GM23338 (cell line): ENCODE measurements around the gene MCM9. TPM values are rescaled to one million over a fixed set of nuclear protein-coding genes. Genes with fewer than 3 reads are reported as not detected.

Source experiments
- ATAC-seq: fragments of 200-7000 bp; cut with Tn5 transposase; 3 replicates; pipeline ENCODE4 v1.9.1; 2020
- DNase-seq: peaks from one replicate; pipeline ENCODE4 v3.0.0-alpha.2; 2015; ENCODE audit warnings: low spot score
- H2AFZ ChIP-seq: fragments of 200-600 bp; sonication (generic); 2 replicates; pipeline ENCODE4 v1.8.0; 2016; ENCODE audit warnings: antibody characterized with exemption, mild to moderate bottlenecking, moderate library complexity
- H3F3A ChIP-seq: fragments of 200-600 bp; sonication (generic); replicated peaks from 2 replicates; pipeline ENCODE4 v1.8.0; 2017; ENCODE audit warnings: antibody characterized with exemption, mixed run types, low read depth
- H3K27ac ChIP-seq: fragments of 200-600 bp; sonication (generic); 2 replicates; pipeline ENCODE4 v1.6.1; 2016; ENCODE audit warnings: low read depth
- H3K27me3 ChIP-seq: fragments of 200-600 bp; sonication (generic); 2 replicates; pipeline ENCODE4 v1.8.0; 2016; ENCODE audit warnings: mild to moderate bottlenecking, mixed run types, moderate library complexity; ENCODE audit not compliant: insufficient read depth
- H3K36me3 ChIP-seq: fragments of 200-600 bp; sonication (generic); 2 replicates; pipeline ENCODE4 v1.8.0; 2016; ENCODE audit warnings: mild to moderate bottlenecking; ENCODE audit not compliant: insufficient read depth
- H3K4me1 ChIP-seq: fragments of 200-600 bp; sonication (generic); 2 replicates; pipeline ENCODE4 v1.8.0; 2016; ENCODE audit warnings: mild to moderate bottlenecking, moderate library complexity; ENCODE audit not compliant: insufficient read depth
- H3K4me2 ChIP-seq: fragments of 200-600 bp; sonication (generic); 2 replicates; pipeline ENCODE4 v1.7.1; 2017; ENCODE audit warnings: mixed run types
- H3K4me3 ChIP-seq: fragments of 200-600 bp; sonication (generic); 2 replicates; pipeline ENCODE4 v1.6.1; 2016; ENCODE audit warnings: mixed run types
- H3K79me2 ChIP-seq: fragments of 200-600 bp; sonication (generic); replicated peaks from 2 replicates; pipeline ENCODE4 v1.8.0; 2017; ENCODE audit warnings: mild to moderate bottlenecking; ENCODE audit not compliant: insufficient read depth
- H3K9me2 ChIP-seq: fragments of 200-600 bp; sonication (generic); 2 replicates; pipeline ENCODE4 v1.8.0; 2017; ENCODE audit not compliant: insufficient read depth
- H4K20me1 ChIP-seq: fragments of 200-600 bp; sonication (generic); replicated peaks from 2 replicates; pipeline ENCODE4 v1.8.0; 2017; ENCODE audit warnings: mild to moderate bottlenecking; ENCODE audit not compliant: insufficient read depth
- H3K27ac Mint-ChIP-seq: 2 replicates; pipeline ENCODE4 v1.8.0; 2020; ENCODE audit warnings: inconsistent platforms, mild to moderate bottlenecking, moderate library complexity, mixed read lengths
- H3K27me3 Mint-ChIP-seq: 3 replicates; pipeline ENCODE4 v1.8.0; 2022; ENCODE audit warnings: low read depth, mild to moderate bottlenecking, moderate library complexity, mixed read lengths, inconsistent platforms; ENCODE audit not compliant: insufficient read depth, poor library complexity
- H3K36me3 Mint-ChIP-seq: 3 replicates; pipeline ENCODE4 v1.8.0; 2021; ENCODE audit warnings: low read depth, mild to moderate bottlenecking, inconsistent platforms, moderate library complexity, mixed read lengths
- H3K4me1 Mint-ChIP-seq: 3 replicates; pipeline ENCODE4 v1.8.0; 2020; ENCODE audit warnings: mild to moderate bottlenecking, inconsistent platforms, mixed read lengths
- H3K4me3 Mint-ChIP-seq: 3 replicates; pipeline ENCODE4 v1.8.0; 2021; ENCODE audit warnings: moderate library complexity, mild to moderate bottlenecking, inconsistent platforms, mixed read lengths
- H3K9me3 Mint-ChIP-seq: 3 replicates; pipeline ENCODE4 v1.8.0; 2020; ENCODE audit warnings: moderate library complexity, mild to moderate bottlenecking, inconsistent platforms, mixed read lengths
- CREB1 ChIP-seq: fragments of 250-450 bp; sonication (Bioruptor Pico); IDR thresholded peaks from 2 replicates; pipeline ENCODE4 v1.5.0; 2020; ENCODE audit warnings: low read depth, mild to moderate bottlenecking, moderate library complexity
- JUNB ChIP-seq: IDR thresholded peaks from one replicate; pipeline ENCODE4 v1.6.1; 2016; ENCODE audit warnings: antibody characterized with exemption; ENCODE audit not compliant: unreplicated experiment
- NANOG ChIP-seq: IDR thresholded peaks from 2 replicates; pipeline ENCODE4 v1.6.1; 2016; ENCODE audit warnings: antibody characterized with exemption, borderline replicate concordance
- POLR2AphosphoS5 ChIP-seq: IDR thresholded peaks from 2 replicates; pipeline ENCODE4 v1.6.1; 2016; ENCODE audit warnings: antibody characterized with exemption, low read depth
- ZNF114 ChIP-seq: fragments of 250-450 bp; sonication (Bioruptor Pico); IDR thresholded peaks from 2 replicates; pipeline ENCODE4 v1.5.0; 2020; ENCODE audit warnings: mild to moderate bottlenecking, moderate library complexity
- ZNF331 ChIP-seq: fragments of 250-450 bp; sonication (Bioruptor Pico); IDR thresholded peaks from 2 replicates; pipeline ENCODE4 v1.5.0; 2020; ENCODE audit warnings: low read depth, mild to moderate bottlenecking, moderate library complexity
- polyA plus RNA-seq: library from polyadenylated mRNA; unstranded; fragments of >200 nt; fragmentation: Nextera tagmentation; extraction: Ambion mirVana; gene quantifications from 2 replicates; pipeline ENCODE4 v1.2.1, GENCODE V29; 2016
- total RNA-seq: library from RNA; depleted of rRNA; stranded (reverse); fragments of >200 nt; shearing (Covaris generic); gene quantifications from 2 replicates; pipeline ENCODE4 v1.2.3, GENCODE V29; 2014
- TF ChIP-seq, protein P1 (sequence below), 2 experiments: fragments of 200-600 bp in 1 of 2; sonication (generic) in 1 of 2; conservative IDR thresholded peaks; 2 replicates each; pipeline versions ENCODE4 v1.5.1 to v1.6.1; 2016 to 2017; ENCODE audit warnings: antibody characterized with exemption in 2 of 2, low read depth in 2 of 2, mild to moderate bottlenecking in 2 of 2, moderate library complexity in 1 of 2
- TF ChIP-seq, protein P2 (sequence below): IDR thresholded peaks from 2 replicates; pipeline ENCODE4 v1.6.1; 2016; ENCODE audit warnings: antibody characterized with exemption
- TF ChIP-seq, protein P3 (sequence below): IDR thresholded peaks from one replicate; pipeline ENCODE4 v1.6.1; 2018; ENCODE audit warnings: antibody characterized with exemption; ENCODE audit not compliant: unreplicated experiment

The MCM9 gene
- total and polyA plus RNA-seq, 2 experiments from 2014 or later = 14.9 to 16.6 TPM

DNA sequence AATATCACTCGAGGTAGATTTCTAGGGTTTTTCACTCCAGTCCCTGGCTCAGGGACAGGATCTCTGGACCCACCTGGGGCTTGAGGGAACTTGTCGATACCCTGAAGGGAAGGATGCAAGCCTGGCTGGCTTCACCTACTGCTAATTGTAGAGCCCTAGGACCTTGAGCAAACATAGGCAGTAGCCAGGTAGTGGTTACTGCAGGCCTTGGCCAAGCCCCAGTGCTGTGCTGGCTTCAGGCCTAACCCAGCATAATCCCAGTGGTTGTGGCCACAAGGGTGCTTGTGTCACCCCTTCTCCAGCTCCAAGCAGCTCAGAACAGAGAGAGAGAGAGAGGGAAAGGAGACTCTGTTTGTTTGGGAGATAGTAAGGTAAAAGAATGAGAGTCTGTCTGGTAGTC, 5.8 kb upstream of the MCM9 start (continued):
- TF ChIP-seq, protein P1, sequence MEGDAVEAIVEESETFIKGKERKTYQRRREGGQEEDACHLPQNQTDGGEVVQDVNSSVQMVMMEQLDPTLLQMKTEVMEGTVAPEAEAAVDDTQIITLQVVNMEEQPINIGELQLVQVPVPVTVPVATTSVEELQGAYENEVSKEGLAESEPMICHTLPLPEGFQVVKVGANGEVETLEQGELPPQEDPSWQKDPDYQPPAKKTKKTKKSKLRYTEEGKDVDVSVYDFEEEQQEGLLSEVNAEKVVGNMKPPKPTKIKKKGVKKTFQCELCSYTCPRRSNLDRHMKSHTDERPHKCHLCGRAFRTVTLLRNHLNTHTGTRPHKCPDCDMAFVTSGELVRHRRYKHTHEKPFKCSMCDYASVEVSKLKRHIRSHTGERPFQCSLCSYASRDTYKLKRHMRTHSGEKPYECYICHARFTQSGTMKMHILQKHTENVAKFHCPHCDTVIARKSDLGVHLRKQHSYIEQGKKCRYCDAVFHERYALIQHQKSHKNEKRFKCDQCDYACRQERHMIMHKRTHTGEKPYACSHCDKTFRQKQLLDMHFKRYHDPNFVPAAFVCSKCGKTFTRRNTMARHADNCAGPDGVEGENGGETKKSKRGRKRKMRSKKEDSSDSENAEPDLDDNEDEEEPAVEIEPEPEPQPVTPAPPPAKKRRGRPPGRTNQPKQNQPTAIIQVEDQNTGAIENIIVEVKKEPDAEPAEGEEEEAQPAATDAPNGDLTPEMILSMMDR (conservative IDR thresholded peaks at IDR 0.05; ENCODE audit: low read depth in 2 of 2) = no peak
- TF ChIP-seq POLR2AphosphoS5 = no peak
- TF ChIP-seq, protein P2, sequence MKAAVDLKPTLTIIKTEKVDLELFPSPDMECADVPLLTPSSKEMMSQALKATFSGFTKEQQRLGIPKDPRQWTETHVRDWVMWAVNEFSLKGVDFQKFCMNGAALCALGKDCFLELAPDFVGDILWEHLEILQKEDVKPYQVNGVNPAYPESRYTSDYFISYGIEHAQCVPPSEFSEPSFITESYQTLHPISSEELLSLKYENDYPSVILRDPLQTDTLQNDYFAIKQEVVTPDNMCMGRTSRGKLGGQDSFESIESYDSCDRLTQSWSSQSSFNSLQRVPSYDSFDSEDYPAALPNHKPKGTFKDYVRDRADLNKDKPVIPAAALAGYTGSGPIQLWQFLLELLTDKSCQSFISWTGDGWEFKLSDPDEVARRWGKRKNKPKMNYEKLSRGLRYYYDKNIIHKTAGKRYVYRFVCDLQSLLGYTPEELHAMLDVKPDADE = no peak
- TF ChIP-seq, protein P3, sequence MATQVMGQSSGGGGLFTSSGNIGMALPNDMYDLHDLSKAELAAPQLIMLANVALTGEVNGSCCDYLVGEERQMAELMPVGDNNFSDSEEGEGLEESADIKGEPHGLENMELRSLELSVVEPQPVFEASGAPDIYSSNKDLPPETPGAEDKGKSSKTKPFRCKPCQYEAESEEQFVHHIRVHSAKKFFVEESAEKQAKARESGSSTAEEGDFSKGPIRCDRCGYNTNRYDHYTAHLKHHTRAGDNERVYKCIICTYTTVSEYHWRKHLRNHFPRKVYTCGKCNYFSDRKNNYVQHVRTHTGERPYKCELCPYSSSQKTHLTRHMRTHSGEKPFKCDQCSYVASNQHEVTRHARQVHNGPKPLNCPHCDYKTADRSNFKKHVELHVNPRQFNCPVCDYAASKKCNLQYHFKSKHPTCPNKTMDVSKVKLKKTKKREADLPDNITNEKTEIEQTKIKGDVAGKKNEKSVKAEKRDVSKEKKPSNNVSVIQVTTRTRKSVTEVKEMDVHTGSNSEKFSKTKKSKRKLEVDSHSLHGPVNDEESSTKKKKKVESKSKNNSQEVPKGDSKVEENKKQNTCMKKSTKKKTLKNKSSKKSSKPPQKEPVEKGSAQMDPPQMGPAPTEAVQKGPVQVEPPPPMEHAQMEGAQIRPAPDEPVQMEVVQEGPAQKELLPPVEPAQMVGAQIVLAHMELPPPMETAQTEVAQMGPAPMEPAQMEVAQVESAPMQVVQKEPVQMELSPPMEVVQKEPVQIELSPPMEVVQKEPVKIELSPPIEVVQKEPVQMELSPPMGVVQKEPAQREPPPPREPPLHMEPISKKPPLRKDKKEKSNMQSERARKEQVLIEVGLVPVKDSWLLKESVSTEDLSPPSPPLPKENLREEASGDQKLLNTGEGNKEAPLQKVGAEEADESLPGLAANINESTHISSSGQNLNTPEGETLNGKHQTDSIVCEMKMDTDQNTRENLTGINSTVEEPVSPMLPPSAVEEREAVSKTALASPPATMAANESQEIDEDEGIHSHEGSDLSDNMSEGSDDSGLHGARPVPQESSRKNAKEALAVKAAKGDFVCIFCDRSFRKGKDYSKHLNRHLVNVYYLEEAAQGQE = no peak

GRCh38 chr6:118939683-118940082, 4.7 kb upstream of the MCM9 start:
- peaks cover 61% of the 10 kb centered on the region for H3K9me3 Mint-ChIP-seq
- no peak for ATAC-seq

More at GRCh38 chr6:118939683-118940082, 4.7 kb upstream of the MCM9 start:
- Mint-ChIP-seq H3K4me3 (no peak overlapping the region), H3K4me1 (peaks cover 6% of the 10 kb centered on the region), H3K27ac (no peak overlapping the region), H3K36me3 (peaks cover 77% of the 10 kb centered on the region), H3K27me3 (peaks cover 8% of the 10 kb centered on the region)
- no peak for DNase-seq
- Histone ChIP-seq H3K36me3 (peaks cover 3% of the 10 kb centered on the region; the same call in 1 of the 2 replicates), H3F3A (0 out of 2 replicates have a peak, but pooled peaks cover under 1% of the 10 kb centered on the region), H3K27me3 (no peaks in the 10 kb centered on the region), H3K4me3 (no peak overlapping the region), H3K4me1 (0 out of 2 replicates have a peak, but pooled peaks cover 3% of the 10 kb centered on the region), H3K9me2 (no peaks in the 10 kb centered on the region; the same call in 1 of the 2 replicates), H4K20me1 (no peaks in the 10 kb centered on the region), H3K4me2 (no peak overlapping the region), H3K79me2 (peaks cover 53% of the 10 kb centered on the region), H2AFZ (no peak overlapping the region), H3K27ac (no peak overlapping the region)
- TF ChIP-seq NANOG = no peak
- TF ChIP-seq ZNF331 (CRISPR knock-in tag) = no peak
- no peak for TF ChIP-seq CREB1 (CRISPR knock-in tag)
- TF ChIP-seq, protein P1 (conservative IDR thresholded peaks at IDR 0.05; ENCODE audit: low read depth in 2 of 2) = no peak
- TF ChIP-seq, protein P2 = no peak
- no peak for TF ChIP-seq JUNB
- TF ChIP-seq POLR2AphosphoS5 = no peak
- TF ChIP-seq ZNF114 (CRISPR knock-in tag) = no peak
